Astrocyte of the hippocampus (primary cell): ENCODE results near the gene SPRR2G.
A peak's percentile ranks its signal among the peaks of the same experiment; 100 is the strongest.
"Not testable (repeated sequence)": the region's sequence is repeated elsewhere in the genome, so short reads cannot be mapped to it uniquely, and the experiment has no call there.

ENCODE experiments used
- DNase-seq: peaks from one replicate; pipeline ENCODE4 v3.0.0; 2011; ENCODE audit warnings: low read depth, low spot score

SPRR2G gene

GRCh38 chr1:153150846-153151245, at the start of gene SPRR2G:
TSS of gene SPRR2G (minus strand) at chr1:153150890. CDS start at chr1:153150110, 780 bp downstream.
- no peak for DNase-seq

- DNase-seq, result no peak
These were observed 44.5 kb upstream of the SPRR2G start for GRCh38 chr1:153195216-153195615.

- no peak for DNase-seq
These were observed 43.8 kb upstream of the SPRR2G start for GRCh38 chr1:153194331-153195050.

- DNase-seq, result peak; percentile 4
These were observed 42.0 kb upstream of the SPRR2G start for GRCh38 chr1:153192697-153193096.

- no peak for DNase-seq
These were observed 39.7 kb upstream of the SPRR2G start for GRCh38 chr1:153190373-153190772.

GRCh38 chr1:153188301-153188700, 37.6 kb upstream of the SPRR2G start:
- not testable (repeated sequence) for DNase-seq

- no peak for DNase-seq
These were observed 29.9 kb upstream of the SPRR2G start for GRCh38 chr1:153180556-153180955.

- no peak for DNase-seq
These were observed 28.2 kb upstream of the SPRR2G start for GRCh38 chr1:153178922-153179321.

GRCh38 chr1:153174624-153175023, 23.9 kb upstream of the SPRR2G start:
- DNase-seq, result no peak

- DNase-seq, result no peak
These were observed 18.0 kb upstream of the SPRR2G start for GRCh38 chr1:153168686-153169085.

- no peak for DNase-seq
These were observed 4.9 kb upstream of the SPRR2G start for GRCh38 chr1:153155541-153155940.

GRCh38 chr1:153152481-153152880, 1.8 kb upstream of the SPRR2G start:
- DNase-seq, result no peak

- DNase-seq, result no peak
These were observed 9.3 kb downstream of the SPRR2G start for GRCh38 chr1:153141377-153141776.

- DNase-seq, result no peak
These were observed 10.2 kb downstream of the SPRR2G start for GRCh38 chr1:153140484-153140883.

GRCh38 chr1:153133743-153134142, 16.9 kb downstream of the SPRR2G start:
- no peak for DNase-seq

GRCh38 chr1:153133267-153133666, 17.4 kb downstream of the SPRR2G start:
- no peak for DNase-seq

GRCh38 chr1:153128688-153129087, 22.0 kb downstream of the SPRR2G start:
- not testable (repeated sequence) for DNase-seq

- DNase-seq, result no peak
These were observed 23.4 kb downstream of the SPRR2G start for GRCh38 chr1:153127296-153127695.

GRCh38 chr1:153125536-153125935, 25.2 kb downstream of the SPRR2G start:
- DNase-seq, result no peak

- DNase-seq, result not testable (repeated sequence)
These were observed 26.9 kb downstream of the SPRR2G start for GRCh38 chr1:153123793-153124192.

- no peak for DNase-seq
These were observed 27.8 kb downstream of the SPRR2G start for GRCh38 chr1:153122831-153123421.

- no peak for DNase-seq
These were observed 29.7 kb downstream of the SPRR2G start for GRCh38 chr1:153120945-153121344.

GRCh38 chr1:153119491-153119971, 31.2 kb downstream of the SPRR2G start:
- no peak for DNase-seq
